ENCODE results near the gene PAQR7. TPM values are rescaled to one million over a fixed set of nuclear protein-coding genes. Genes with fewer than 3 reads are reported as not detected.

Gene PAQR7
- total RNA-seq, 4 donors from 2014 or later = 2.5 to 8.5 (median 6.4) TPM

GRCh38 chr1:25906644-25907300 is 31.3 kb upstream of the PAQR7 start:
- Histone ChIP-seq H3K4me1 (peaks cover 7 to 15% of the 10 kb centered on the region in 2 donors), H3K36me3 (no peaks in the 10 kb centered on the region), H3K4me3 (replicated peaks in 1 of 3) (peak overlapping the region in 2 of 3 donors; percentile 48 to 70), H3K27ac (peak overlapping the region in 2 of 3 donors; percentile 7 to 25), H3K27me3 (no peaks in the 10 kb centered on the region), H3K9me3 (no peaks in the 10 kb centered on the region)
- peak; percentile 38 to 42 for DNase-seq
- no peak for TF ChIP-seq CTCF (IDR thresholded peaks at IDR 0.05)
- no peak for TF ChIP-seq POLR2A (IDR thresholded peaks at IDR 0.05)
- intact Hi-C loops (cut with DNase I) = loop anchor here (5.0 kb wide), 1 partner anchor 91 kb away; the partner anchor contains the start of gene PAFAH2
- 9 to 16% methylated on average over 21 to 23 of the region's 34 CpGs for WGBS, 2 donors

- TF ChIP-seq CTCF (IDR thresholded peaks at IDR 0.05) (no peak), POLR2A (IDR thresholded peaks at IDR 0.05) (peak in 1 of 2 donors; percentile 95)
- Histone ChIP-seq H3K27ac (peak within 1 kb of the TSS; percentile 7 to 35 (median 14)), H3K36me3 (no peaks in the 10 kb centered on the region), H3K9me3 (no peaks in the 10 kb centered on the region), H3K27me3 (no peaks in the 10 kb centered on the region), H3K4me1 (peaks cover 7 to 15% of the 10 kb centered on the region in 2 donors), H3K4me3 (replicated peaks in 1 of 3) (peak within 1 kb of the TSS; percentile 48 to 70 (median 53))
- DNase-seq = peak; percentile 95 to 96
- intact Hi-C loops (cut with DNase I) = loop anchor here (5.0 kb wide), 1 partner anchor 91 kb away; the partner anchor contains the start of gene PAFAH2
- 0% methylated on average over 7 to 10 of the region's 102 CpGs for WGBS, 2 donors
Measured at GRCh38 chr1:25905680-25906643, 30.5 kb upstream of the PAQR7 start, which contains the start of gene STMN1. Gene STMN1 (minus strand): TSS chr1:25906419. CDS start chr1:25904676, 1,743 bp downstream.

- intact Hi-C loops (cut with DNase I) = loop anchor here (5.0 kb wide), 1 partner anchor 92 kb away; the partner anchor contains the start of gene PAFAH2
Measured at GRCh38 chr1:25904943-25905679, 29.6 kb upstream of the PAQR7 start.

GRCh38 chr1:25903986-25904385 is 28.5 kb upstream of the PAQR7 start:
- DNase-seq = no peak
- intact Hi-C loops (cut with DNase I) = no loop called here
- Histone ChIP-seq H3K9me3 (no peaks in the 10 kb centered on the region), H3K36me3 (no peaks in the 10 kb centered on the region), H3K4me3 (replicated peaks in 1 of 3) (no peak overlapping the region), H3K27me3 (no peaks in the 10 kb centered on the region), H3K27ac (no peak overlapping the region), H3K4me1 (peaks cover 7 to 15% of the 10 kb centered on the region in 2 donors)
- TF ChIP-seq CTCF (IDR thresholded peaks at IDR 0.05) (no peak), POLR2A (IDR thresholded peaks at IDR 0.05) (no peak)
- WGBS, 2 donors = 61 to 63% methylated on average over 3 of the region's 3 CpGs

More at GRCh38 chr1:25904943-25905679, 29.6 kb upstream of the PAQR7 start:
- DNase-seq = peak; percentile 94 to 95
- no peaks in the 10 kb centered on the region for H3K36me3 ChIP-seq
- H3K27ac ChIP-seq = peak overlapping the region in 1 of 3 donors; percentile 35
- TF ChIP-seq POLR2A (IDR thresholded peaks at IDR 0.05) = no peak
- no peak for TF ChIP-seq CTCF (IDR thresholded peaks at IDR 0.05)
- H3K4me1 ChIP-seq = peaks cover 7 to 15% of the 10 kb centered on the region in 2 donors
- no peaks in the 10 kb centered on the region for H3K9me3 ChIP-seq
- H3K4me3 ChIP-seq (replicated peaks in 1 of 3) = peak overlapping the region; percentile 41 to 70 (median 53)
- H3K27me3 ChIP-seq = no peaks in the 10 kb centered on the region
- WGBS, 2 donors = 1 to 2% methylated on average over 17 to 23 of the region's 34 CpGs

Measured in thyroid gland (tissue), 4 donors.